ENCODE data around the gene ITPRIPL1.

Gene ITPRIPL1

GRCh38 chr2:96359310-96359709, 34.2 kb downstream of the ITPRIPL1 start:
- ChIA-PET CTCF (interaction anchor here (1.1 kb wide), 1 partner anchor 162 kb away, joined by 3 read pairs; no protein-coding TSS in a partner anchor), POLR2A (ENCODE audit: low non-redundant PET) (no interaction called here)
- no peak for DNase-seq (ENCODE audit: low spot score)
- H3K27ac ChIP-seq: no peak overlapping the region
- peak; percentile 31 for TF ChIP-seq CTCF (conservative IDR thresholded peaks at IDR 0.05; ENCODE audit: low read depth)

- TF ChIP-seq CTCF (conservative IDR thresholded peaks at IDR 0.05; ENCODE audit: low read depth): no peak
- ChIA-PET POLR2A (ENCODE audit: low non-redundant PET) (no interaction called here), CTCF (no interaction called here)
Observed at GRCh38 chr2:96359866-96360265, 34.7 kb downstream of the ITPRIPL1 start.

GRCh38 chr2:96361751-96362150, 36.6 kb downstream of the ITPRIPL1 start:
- DNase-seq (ENCODE audit: low spot score): no peak
- no peak for TF ChIP-seq CTCF (conservative IDR thresholded peaks at IDR 0.05; ENCODE audit: low read depth)
- no peak overlapping the region for H3K27ac ChIP-seq
- CTCF ChIA-PET: interaction anchor here (0.9 kb wide), 1 partner anchor 192 kb away, joined by 8 read pairs; no protein-coding TSS in a partner anchor
- POLR2A ChIA-PET (ENCODE audit: low non-redundant PET): no interaction called here

More at GRCh38 chr2:96359866-96360265, 34.7 kb downstream of the ITPRIPL1 start:
- H3K27ac ChIP-seq: no peak overlapping the region
- no peak for DNase-seq (ENCODE audit: low spot score)

GRCh38 chr2:96369186-96369585, 44.1 kb downstream of the ITPRIPL1 start:
- DNase-seq (ENCODE audit: low spot score): no peak
- no peak overlapping the region for H3K27ac ChIP-seq
- ChIA-PET CTCF (interaction anchor here (0.6 to 0.9 kb wide), 3 partner anchors 19 to 34 kb away, joined by 3 read pairs; partner anchors contain the start of gene NCAPH), POLR2A (ENCODE audit: low non-redundant PET) (no interaction called here)
- TF ChIP-seq CTCF (conservative IDR thresholded peaks at IDR 0.05; ENCODE audit: low read depth): no peak

- no peak for TF ChIP-seq CTCF (conservative IDR thresholded peaks at IDR 0.05; ENCODE audit: low read depth)
- peak; percentile 52 for DNase-seq (ENCODE audit: low spot score)
- peak overlapping the region; percentile 50; the same call in 1 of the 2 replicates for H3K27ac ChIP-seq
- ChIA-PET POLR2A (ENCODE audit: low non-redundant PET) (no interaction called here), CTCF (no interaction called here)
Observed at GRCh38 chr2:96374211-96374951, 49.3 kb downstream of the ITPRIPL1 start.
